DND-41 (cell line): Measurements from ENCODE around the gene DGUOK.

Experiments
- EZH2 ChIP-seq: IDR thresholded peaks from 3 replicates; pipeline ENCODE4 v1.6.1; 2012; ENCODE audit warnings: borderline replicate concordance, low read depth, mild to moderate bottlenecking, moderate library complexity, low read length, inconsistent platforms; ENCODE audit not compliant: severe bottlenecking
- TF ChIP-seq, protein P1 (sequence below): IDR thresholded peaks from 2 replicates; pipeline ENCODE4 v1.5.1; 2012; ENCODE audit warnings: borderline replicate concordance, low read length, moderate library complexity, mild to moderate bottlenecking; ENCODE audit not compliant: poor library complexity, severe bottlenecking; ENCODE audit errors: extremely low read depth

DNA sequence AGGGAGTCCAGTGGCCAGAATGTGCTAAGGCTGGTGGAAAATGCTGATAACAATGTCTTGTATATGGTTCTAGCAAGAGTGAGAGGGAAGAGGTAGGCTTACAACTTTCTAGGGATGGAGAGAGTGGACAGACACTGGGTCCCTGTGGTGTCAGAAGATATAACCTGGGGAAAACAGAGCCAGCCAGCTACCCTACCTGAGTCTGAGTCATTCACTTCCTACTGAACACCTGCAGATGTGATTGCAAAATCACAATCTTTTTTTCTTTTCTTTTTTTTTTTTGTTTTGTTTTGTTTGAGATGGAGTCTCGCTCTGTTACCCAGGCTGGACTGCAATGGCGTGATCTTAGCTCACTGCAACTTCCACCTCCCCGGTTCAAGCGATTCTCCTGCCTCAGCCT lies 65.4 kb downstream of the DGUOK start:
- TF ChIP-seq, protein P1, sequence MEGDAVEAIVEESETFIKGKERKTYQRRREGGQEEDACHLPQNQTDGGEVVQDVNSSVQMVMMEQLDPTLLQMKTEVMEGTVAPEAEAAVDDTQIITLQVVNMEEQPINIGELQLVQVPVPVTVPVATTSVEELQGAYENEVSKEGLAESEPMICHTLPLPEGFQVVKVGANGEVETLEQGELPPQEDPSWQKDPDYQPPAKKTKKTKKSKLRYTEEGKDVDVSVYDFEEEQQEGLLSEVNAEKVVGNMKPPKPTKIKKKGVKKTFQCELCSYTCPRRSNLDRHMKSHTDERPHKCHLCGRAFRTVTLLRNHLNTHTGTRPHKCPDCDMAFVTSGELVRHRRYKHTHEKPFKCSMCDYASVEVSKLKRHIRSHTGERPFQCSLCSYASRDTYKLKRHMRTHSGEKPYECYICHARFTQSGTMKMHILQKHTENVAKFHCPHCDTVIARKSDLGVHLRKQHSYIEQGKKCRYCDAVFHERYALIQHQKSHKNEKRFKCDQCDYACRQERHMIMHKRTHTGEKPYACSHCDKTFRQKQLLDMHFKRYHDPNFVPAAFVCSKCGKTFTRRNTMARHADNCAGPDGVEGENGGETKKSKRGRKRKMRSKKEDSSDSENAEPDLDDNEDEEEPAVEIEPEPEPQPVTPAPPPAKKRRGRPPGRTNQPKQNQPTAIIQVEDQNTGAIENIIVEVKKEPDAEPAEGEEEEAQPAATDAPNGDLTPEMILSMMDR: no peak
- TF ChIP-seq EZH2: no peak
